Astrocyte of the cerebellum (primary cell): ENCODE results near the gene CHAT.

ENCODE experiments used
- DNase-seq: peaks from one replicate; pipeline ENCODE4 v3.0.0-alpha.2; 2011; ENCODE audit warnings: low read depth
- H3K4me3 ChIP-seq: 2 replicates; pipeline ENCODE4 v1.5.1; 2011; ENCODE audit warnings: mild to moderate bottlenecking, low read depth, low read length, moderate library complexity
- in situ Hi-C: cut with HindIII; loops from 2 replicates; pipeline ENCODE4 v1.10.0; 2017; ENCODE audit warnings: low sequenced_read_pairs
- TF ChIP-seq, protein P1 (sequence below): IDR thresholded peaks from 2 replicates; pipeline ENCODE4 v1.5.1; 2012; ENCODE audit warnings: low read length, low read depth, moderate library complexity, mild to moderate bottlenecking; ENCODE audit errors: missing control alignments

The CHAT gene

DNA sequence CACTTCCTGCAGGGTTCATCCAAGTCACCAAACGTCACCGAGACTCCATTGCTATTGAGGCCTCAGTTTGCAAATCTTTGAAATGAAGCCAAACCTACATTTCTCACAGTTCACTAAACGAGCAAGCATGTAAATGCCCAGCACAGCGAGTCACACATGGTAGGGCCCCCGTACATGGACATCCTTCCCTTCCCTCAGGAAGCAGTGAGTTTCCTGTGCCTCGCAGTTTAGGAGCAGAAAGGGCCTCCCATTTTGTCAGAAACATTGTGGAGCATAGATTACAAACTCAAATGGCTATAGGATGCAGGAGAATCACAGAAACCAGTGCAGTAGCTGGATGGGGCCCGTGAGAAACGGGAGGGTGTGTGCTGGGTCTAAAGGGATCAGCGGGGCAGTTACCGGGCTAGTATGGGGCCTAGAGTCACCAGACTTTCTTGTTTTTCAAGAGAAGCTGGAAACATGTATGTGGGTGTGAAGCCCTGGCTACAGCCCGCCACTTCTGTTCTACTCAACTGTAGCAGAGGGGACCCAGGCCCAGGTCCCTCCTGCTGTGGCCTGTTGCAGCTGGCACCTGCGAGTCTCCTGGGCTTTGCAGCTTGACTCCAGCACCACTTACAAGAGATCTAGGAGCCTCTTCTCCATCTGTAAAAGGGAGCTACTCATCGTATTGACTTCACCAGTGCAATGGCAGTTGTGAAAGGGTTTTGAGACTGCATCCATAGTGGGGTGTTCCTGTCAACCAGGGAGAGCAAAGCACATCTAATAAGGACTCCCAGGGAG is 17.9 kb upstream of the CHAT start:
- H3K4me3 ChIP-seq: no peak overlapping the region
- in situ Hi-C loops: no loop called here

DNA sequence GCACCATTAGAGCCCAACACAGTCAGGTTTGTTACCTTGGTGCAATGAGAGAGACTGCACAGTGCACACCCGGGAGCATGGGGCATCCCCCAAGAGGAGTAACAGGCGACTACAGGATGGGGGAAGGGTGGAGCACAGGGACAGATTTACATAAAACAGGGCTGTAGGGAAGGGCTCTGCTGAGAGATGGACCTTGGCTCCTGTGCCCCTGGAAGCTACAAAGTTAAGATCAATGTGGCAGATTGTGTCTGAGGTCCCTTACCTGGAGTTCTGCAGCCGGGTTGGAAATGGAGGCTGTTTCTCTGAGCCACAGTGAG is 17.4 kb upstream of the CHAT start:
- TF ChIP-seq, protein P1, sequence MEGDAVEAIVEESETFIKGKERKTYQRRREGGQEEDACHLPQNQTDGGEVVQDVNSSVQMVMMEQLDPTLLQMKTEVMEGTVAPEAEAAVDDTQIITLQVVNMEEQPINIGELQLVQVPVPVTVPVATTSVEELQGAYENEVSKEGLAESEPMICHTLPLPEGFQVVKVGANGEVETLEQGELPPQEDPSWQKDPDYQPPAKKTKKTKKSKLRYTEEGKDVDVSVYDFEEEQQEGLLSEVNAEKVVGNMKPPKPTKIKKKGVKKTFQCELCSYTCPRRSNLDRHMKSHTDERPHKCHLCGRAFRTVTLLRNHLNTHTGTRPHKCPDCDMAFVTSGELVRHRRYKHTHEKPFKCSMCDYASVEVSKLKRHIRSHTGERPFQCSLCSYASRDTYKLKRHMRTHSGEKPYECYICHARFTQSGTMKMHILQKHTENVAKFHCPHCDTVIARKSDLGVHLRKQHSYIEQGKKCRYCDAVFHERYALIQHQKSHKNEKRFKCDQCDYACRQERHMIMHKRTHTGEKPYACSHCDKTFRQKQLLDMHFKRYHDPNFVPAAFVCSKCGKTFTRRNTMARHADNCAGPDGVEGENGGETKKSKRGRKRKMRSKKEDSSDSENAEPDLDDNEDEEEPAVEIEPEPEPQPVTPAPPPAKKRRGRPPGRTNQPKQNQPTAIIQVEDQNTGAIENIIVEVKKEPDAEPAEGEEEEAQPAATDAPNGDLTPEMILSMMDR: no peak
- H3K4me3 ChIP-seq: no peak overlapping the region
- in situ Hi-C loops: no loop called here
- DNase-seq: no peak

More for the DNA sequence above, 17.9 kb upstream of the CHAT start:
- DNase-seq: no peak
- TF ChIP-seq, protein P1: no peak

DNA sequence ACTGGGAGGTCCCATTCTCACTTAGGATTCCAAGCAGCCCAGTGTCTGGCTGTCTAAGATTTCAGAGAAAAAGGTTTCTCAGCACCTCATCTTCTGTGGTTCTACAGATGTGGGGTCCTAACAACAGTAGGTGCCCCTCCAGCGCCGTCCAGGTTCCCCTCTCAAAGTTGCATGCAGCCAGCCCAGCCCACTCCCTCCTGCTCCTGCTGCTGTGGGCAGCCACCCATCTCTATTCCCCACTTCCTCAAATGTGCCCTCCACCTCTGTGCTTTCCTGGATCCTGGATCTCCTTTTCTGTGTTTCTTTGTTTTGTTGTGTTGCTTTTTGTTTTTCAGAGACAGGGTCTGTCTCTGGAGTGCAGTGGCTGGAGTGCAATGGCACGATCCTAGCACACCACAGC is 17.0 kb upstream of the CHAT start:
- TF ChIP-seq, protein P1: no peak
- H3K4me3 ChIP-seq: no peak overlapping the region
- in situ Hi-C loops: no loop called here
- no peak for DNase-seq

DNA sequence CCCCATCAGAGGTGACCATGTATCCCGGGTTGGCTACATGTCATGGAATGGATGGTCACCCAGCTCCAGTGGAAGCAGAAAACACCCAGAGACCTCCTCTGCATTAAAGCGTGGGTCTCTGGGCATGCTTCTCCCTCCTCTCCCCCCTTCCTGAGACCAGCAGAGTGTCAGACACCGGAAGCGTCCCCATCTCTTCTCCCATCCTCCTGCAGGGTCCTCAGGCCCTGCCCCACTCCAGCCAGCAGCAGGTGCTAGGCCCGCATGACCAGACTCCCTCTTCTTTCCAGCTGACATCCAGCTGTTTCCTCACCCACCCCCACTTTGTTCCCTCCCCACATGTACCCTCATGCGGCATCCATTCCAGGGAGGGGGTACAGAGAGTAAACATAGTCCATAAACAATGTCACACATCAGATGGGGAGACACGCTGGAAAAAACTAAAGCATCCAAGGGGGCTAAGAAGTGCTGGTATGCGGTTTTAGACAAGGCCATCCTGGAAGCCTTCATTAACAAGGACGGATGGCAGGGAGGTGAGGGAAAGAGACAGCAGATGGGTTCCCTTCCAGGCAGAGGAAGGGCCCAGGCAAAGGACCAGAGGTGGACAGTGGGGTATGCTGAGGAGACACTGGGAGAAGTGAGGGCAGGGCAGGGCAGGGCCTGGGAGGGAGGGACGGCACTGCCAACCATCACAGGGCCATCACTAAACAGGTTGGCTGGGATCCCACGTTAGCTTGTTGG is 16.2 kb upstream of the CHAT start:
- H3K4me3 ChIP-seq: no peak overlapping the region
- DNase-seq: no peak
- TF ChIP-seq, protein P1: no peak
- in situ Hi-C loops: no loop called here

DNA sequence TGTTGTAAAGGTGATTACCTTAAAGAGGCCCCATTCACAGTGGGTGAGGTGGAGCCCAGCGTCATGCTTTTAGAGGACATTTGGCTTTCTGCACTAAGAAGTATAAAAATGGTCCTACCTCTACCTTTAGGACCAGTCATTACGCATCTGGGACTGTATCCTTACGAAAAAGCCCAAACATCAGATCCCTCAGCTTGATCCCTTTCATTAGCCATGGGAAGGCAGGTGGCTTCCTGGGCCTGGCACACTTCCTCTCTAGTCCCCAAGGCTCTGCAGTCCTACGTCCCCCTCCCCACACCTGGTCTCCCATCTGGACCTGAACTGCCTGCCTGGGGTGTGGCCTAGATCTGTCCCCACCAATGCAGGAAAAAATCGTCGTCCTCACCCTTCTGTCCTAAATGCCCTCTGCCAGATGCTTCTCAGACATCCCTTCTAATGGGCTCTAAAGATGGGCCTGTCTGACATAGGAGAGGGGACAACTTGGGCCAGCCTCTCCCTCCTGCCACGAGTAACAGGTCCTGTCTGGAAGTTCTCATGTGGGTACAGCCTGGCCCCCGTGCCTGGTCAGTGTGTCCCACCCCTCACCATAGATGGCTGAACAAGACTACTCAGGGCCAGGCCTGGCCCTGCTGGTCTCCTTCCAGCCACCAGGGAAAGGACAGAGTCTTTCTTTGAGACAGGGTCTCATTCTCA is 15.5 kb upstream of the CHAT start:
- in situ Hi-C loops: no loop called here
- no peak overlapping the region for H3K4me3 ChIP-seq
- DNase-seq: no peak
- TF ChIP-seq, protein P1: no peak

DNA sequence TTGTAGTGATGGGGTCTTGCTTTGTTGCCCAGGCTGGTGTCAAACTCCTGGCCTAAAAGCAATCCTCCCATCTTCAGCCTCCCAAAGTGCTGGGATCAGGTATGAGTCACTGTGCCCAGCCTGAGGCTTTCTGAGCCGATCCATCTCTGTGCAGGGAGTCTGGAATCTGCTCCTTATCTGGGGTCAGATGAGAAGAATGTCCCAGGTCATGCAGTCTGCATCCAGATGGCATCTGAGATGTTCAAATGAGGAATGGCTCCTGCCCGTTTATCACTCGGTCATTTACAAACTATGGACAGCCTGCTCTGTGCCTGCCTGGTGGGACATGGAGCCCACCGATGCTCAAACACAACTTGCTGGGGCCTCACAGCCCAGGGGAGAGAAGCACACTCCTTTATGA is 14.9 kb upstream of the CHAT start:
- TF ChIP-seq, protein P1: no peak
- H3K4me3 ChIP-seq: no peak overlapping the region
- in situ Hi-C loops: no loop called here
- no peak for DNase-seq
